ENCODE measurements around the gene TMEM45A.

DNA sequence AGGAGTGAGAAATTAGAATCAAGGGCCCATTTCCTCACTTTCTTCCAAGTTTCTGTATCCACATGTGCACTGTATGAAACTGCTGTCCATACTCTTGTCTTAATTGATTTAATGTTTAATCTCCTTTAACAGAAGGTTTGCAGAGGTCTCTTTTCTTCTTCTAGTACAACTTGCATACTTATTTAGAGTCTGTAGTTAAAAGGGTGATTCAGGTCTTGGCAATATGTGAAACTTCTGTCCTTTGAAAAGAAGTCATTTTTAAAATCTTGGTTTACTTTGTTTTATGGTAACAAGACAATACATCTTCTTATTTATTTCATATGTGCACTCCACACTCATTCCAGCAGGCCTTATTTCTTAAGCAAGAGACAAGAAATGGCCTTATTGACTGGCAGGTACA is 25.8 kb downstream of the TMEM45A start:
- TF ChIP-seq, protein P1, sequence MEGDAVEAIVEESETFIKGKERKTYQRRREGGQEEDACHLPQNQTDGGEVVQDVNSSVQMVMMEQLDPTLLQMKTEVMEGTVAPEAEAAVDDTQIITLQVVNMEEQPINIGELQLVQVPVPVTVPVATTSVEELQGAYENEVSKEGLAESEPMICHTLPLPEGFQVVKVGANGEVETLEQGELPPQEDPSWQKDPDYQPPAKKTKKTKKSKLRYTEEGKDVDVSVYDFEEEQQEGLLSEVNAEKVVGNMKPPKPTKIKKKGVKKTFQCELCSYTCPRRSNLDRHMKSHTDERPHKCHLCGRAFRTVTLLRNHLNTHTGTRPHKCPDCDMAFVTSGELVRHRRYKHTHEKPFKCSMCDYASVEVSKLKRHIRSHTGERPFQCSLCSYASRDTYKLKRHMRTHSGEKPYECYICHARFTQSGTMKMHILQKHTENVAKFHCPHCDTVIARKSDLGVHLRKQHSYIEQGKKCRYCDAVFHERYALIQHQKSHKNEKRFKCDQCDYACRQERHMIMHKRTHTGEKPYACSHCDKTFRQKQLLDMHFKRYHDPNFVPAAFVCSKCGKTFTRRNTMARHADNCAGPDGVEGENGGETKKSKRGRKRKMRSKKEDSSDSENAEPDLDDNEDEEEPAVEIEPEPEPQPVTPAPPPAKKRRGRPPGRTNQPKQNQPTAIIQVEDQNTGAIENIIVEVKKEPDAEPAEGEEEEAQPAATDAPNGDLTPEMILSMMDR (conservative IDR thresholded peaks at IDR 0.05; ENCODE audit: low read length), result no peak
- no peak for TF ChIP-seq EZH2phosphoT487 (IDR thresholded peaks at IDR 0.05; ENCODE audit: borderline replicate concordance, low read depth, low read length)

Measured in OCI-LY7 (cell line).